GM21515 (cell line): Measurements from ENCODE around the gene SPATA31E1.

Experiments used
- ATAC-seq: cut with Tn5 transposase; IDR thresholded peaks from one replicate; pipeline ENCODE4 v1.9.1; 2021; ENCODE audit not compliant: unreplicated experiment

The SPATA31E1 gene

GRCh38 chr9:87862536-87863268 lies 20.0 kb upstream of the SPATA31E1 start:
- no peak for ATAC-seq

GRCh38 chr9:87863882-87864465 lies 18.7 kb upstream of the SPATA31E1 start:
- no peak for ATAC-seq

DNA sequence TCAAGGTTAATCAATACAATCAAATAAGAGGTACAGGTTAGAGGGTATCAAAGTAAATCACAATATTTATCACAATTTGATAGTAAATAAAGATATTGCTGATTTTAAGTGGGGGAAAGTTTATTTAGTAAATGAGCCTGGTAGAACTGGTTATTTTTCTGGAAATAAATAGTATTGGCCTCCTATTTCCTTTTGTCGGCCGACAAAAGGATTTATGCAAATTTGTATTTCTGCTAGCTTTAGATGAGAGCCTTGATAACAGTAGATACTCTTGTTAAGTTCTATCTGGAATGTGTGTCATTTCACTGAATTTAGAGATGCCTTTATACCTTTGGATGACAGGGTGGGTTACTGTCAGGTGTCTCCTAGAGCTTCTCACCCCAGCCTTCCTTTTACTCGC lies 17.8 kb upstream of the SPATA31E1 start:
- ATAC-seq = no peak

GRCh38 chr9:87865626-87866025 lies 17.1 kb upstream of the SPATA31E1 start:
- no peak for ATAC-seq

DNA sequence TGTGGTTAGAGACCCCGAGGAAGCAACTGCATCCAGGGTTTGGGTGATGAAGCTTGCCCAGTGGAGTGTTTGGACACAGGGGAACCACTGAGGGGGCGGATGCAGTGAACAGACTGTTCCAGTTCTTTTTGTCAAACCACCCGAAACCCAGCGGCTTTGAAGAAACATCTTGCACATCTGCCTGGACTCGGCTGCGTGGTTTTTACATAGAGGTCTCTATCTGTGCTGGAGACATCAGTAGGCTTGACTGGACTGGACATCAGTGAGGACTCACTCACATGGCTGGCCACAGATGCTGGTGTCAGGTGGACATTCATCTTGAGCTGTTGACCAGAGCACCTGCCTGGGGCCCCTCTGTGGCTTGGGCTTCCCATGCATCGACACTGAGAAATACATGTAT lies 15.3 kb upstream of the SPATA31E1 start:
- ATAC-seq = no peak

GRCh38 chr9:87868175-87868574 lies 14.5 kb upstream of the SPATA31E1 start:
- ATAC-seq = no peak

- ATAC-seq = no peak
These were observed 14.0 kb upstream of the SPATA31E1 start for GRCh38 chr9:87868635-87869034.

DNA sequence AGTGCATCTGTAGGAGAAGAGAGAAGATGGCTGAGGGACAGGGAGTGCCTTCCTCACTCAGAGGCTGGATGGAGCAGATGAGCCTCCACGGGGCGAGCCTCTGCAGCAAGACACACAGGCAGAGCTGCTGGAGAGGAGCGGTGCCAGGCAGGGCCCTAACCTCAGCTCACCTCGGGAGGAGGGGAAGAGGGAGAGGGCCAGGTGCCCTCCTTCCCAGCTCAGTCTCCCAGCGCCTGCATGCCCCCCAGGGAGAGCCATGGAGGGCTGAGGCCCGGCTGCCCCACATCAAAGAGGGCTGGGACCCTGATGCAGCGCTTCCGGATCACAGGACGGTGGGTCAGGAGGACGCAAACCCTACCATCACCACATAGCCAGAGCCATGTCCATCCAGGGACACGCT lies 13.6 kb upstream of the SPATA31E1 start:
- no peak for ATAC-seq

GRCh38 chr9:87871425-87872078 lies 11.1 kb upstream of the SPATA31E1 start:
- no peak for ATAC-seq

DNA sequence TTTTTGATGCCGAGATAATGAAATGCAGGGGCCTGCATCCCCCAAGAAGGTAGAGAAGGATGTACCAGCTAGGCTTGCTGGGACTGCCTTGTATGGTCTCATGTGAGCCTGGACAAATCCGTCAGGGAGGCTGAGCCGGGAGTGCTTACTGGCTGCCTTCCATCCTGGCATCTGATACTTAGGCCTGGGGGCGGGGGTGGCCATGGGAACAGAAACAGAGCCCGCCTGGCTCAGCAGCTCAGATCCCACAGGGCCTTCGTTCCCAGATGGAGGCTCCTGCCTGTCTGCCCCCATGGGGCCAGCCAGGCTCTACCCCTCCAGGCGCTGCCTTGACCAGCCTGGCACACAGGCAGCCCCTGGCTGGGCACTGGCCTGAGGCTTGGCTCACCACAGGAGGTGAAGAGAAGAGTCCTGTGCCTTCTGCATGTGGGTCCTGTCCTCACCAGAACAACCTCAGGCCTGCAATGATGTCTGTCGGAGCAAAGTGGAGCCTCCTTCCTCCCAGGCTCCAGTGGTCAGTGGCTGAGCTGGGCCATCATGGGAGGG lies 10.5 kb upstream of the SPATA31E1 start:
- no peak for ATAC-seq

GRCh38 chr9:87873607-87874303 lies 8.9 kb upstream of the SPATA31E1 start:
- no peak for ATAC-seq

DNA sequence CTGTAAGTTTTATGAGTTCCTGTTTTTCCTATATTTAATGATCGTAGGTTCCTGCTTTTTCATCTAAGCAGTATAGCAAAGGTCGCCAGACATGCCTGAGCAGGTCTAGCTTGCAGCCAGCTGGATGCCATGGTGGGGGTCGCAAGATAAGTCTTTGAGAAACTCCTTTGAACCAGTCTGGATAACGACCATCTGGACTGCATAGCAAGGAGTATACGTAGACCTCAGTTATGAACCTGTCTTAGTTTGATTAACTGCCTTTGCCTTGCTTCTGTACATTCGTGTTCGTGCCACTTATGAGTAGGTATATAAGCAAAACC lies 8.4 kb upstream of the SPATA31E1 start:
- ATAC-seq = no peak

DNA sequence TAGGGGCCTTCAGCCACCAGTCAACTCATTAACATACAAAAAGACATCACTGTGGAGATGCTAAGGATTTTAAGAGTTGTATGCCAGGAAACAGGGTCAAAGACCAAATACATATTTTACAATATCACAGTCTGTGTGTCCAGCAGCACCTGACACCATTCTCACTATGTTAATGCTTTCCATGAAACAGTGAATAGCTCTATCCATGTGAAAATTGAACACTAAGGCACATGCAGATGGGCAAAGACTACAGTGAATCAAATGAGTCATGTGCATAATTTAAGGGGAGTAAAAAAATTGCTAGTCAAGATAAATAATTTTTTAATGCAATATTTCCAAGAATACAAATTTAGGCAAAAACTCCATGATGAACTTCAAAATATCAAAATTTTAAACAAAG lies 7.6 kb upstream of the SPATA31E1 start:
- no peak for ATAC-seq

DNA sequence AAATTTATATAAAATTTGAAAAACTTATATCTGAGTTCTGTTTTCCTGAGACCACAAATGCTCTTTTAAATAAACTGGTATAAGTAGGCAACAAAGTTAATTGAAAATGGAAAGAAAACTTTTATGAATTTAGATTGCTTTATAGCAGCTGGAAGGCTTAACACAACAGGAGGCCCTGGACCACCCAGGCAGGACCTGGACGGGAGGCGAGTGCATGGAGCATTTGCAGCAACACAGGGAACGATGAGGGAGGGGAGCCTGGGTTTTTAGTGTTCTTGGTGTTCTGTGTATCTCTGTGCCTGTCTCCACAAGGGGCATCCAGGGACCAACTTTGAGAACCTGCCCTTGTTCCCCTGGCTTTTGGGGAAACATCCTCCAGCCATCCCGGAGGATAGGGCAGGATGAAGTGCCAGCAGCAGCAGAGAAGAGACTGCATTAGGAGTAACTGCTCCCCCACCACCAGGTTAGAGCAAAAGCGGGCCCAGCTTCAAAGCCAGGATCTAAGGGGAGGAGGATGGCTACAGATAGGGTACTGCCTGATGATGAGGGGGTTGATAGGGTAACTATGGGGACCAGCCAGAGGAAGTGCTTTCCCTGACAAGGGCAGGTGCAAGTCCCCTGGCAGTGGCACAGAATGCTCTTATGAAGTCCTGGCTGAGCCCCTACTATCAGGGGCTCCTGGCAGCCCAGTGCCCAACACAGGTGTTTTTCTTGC lies 6.7 kb upstream of the SPATA31E1 start:
- ATAC-seq = no peak

DNA sequence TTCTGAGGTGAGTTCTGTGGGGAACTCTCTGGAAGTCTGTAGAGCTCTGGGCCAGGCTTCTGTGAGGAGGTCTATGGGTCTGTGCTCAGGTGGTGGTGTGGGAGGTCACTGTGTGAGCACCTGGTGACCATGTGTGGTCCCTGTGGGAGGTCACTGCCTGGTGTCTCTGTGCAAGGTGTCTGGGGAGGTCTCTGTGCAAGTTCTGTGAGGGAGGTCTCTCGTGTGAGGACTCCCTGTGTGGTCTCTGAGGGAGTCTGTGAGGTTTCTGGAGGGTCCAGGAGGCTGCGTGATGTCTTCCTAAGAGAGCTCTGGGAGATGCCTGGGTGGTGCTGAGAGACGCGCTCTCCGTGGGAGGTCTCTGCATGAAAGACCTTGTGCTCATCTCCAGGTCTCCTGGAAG lies 6.0 kb upstream of the SPATA31E1 start:
- no peak for ATAC-seq

DNA sequence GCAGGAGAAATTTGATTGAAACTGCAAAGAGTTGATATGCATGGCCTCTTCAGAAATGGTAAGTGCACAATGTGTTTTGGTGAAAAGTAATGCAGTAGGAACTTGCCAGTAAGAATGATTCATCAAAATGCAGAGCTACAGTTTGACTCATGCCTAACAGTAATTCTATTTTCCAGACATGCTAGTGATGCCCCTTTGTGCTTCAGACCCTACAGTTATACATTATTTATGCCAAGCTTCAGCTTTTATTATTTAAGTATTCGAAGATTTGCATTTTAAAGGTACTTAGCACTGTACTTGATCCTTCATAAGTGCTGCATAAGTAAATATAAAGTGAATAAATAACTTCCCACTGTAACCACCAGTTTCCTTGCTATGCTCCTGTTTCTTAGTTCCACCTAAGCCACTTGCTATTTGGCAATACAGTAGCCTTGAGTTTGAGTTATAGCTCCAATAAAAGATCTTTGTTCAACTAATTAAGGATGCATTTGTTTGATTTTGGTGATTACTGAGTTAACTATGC lies 3.6 kb upstream of the SPATA31E1 start:
- ATAC-seq = no peak

DNA sequence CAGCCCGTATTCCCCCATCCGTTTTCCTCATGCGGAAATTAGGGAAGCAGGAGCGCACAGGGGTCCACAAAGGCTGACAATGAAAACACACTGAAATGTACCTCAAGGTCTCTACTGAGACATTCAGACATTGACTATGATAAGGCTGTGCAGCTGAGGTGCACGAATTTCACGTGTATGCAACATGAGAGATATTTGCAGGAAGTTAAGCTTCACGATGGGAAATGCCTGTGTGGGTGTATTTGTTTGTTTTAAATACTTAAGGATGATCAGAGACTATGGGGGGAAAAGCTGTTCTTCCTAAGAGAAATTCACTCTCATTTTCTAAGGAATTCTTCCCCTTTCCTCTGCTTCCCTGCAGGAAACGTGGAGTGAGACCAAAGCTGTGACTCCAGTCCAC lies 2.6 kb upstream of the SPATA31E1 start:
- ATAC-seq = no peak

GRCh38 chr9:87880683-87881082 lies 2.0 kb upstream of the SPATA31E1 start:
- no peak for ATAC-seq

GRCh38 chr9:87883274-87883673 lies 597 bp downstream of the SPATA31E1 start:
- ATAC-seq = no peak

- ATAC-seq = no peak
These were observed 1.3 kb downstream of the SPATA31E1 start for GRCh38 chr9:87883990-87884389.
